H9 (cell line): ENCODE data around the gene TTLL1. TPM values are rescaled to one million over a fixed set of nuclear protein-coding genes. Genes with fewer than 3 reads are reported as not detected.

Source experiments
- DNase-seq: peaks from one replicate; pipeline ENCODE4 v3.0.0-alpha.2; 2017
- H2AFZ ChIP-seq: one replicate; pipeline ENCODE4 v1.6.1; 2013; ENCODE audit warnings: mild to moderate bottlenecking, low read length, control low read depth, moderate library complexity
- H2AK5ac ChIP-seq: 2 replicates; pipeline ENCODE4 v1.6.1; 2013; ENCODE audit warnings: low read length, control low read depth, mixed read lengths; ENCODE audit not compliant: insufficient read length
- H2BK120ac ChIP-seq: one replicate; pipeline ENCODE4 v1.6.1; 2013; ENCODE audit warnings: low read depth, mild to moderate bottlenecking, low read length, control low read depth, inconsistent platforms; ENCODE audit not compliant: poor library complexity, severe bottlenecking
- H2BK12ac ChIP-seq: 2 replicates; pipeline ENCODE4 v1.6.1; 2013; ENCODE audit warnings: low read length, control low read depth, mixed read lengths, low read depth; ENCODE audit not compliant: insufficient read length
- H2BK15ac ChIP-seq: 2 replicates; pipeline ENCODE4 v1.6.1; 2013; ENCODE audit warnings: low read depth, low read length, control low read depth
- H2BK20ac ChIP-seq: one replicate; pipeline ENCODE4 v1.6.1; 2013; ENCODE audit warnings: low read depth, mild to moderate bottlenecking, low read length, control low read depth, inconsistent platforms; ENCODE audit not compliant: poor library complexity, severe bottlenecking
- H2BK5ac ChIP-seq: 2 replicates; pipeline ENCODE4 v1.6.1; 2013; ENCODE audit warnings: low read length, control low read depth, mixed read lengths; ENCODE audit not compliant: insufficient read length
- H3K14ac ChIP-seq: 2 replicates; pipeline ENCODE4 v1.6.1; 2013; ENCODE audit warnings: low read length, control low read depth; ENCODE audit not compliant: insufficient read depth
- H3K18ac ChIP-seq: 2 replicates; pipeline ENCODE4 v1.6.1; 2013; ENCODE audit warnings: low read depth, mild to moderate bottlenecking, mixed read lengths, low read length, control low read depth; ENCODE audit not compliant: insufficient read length
- H3K23ac ChIP-seq: 2 replicates; pipeline ENCODE4 v1.6.1; 2013; ENCODE audit warnings: low read length, control low read depth, mixed read lengths, low read depth; ENCODE audit not compliant: insufficient read length
- H3K23me2 ChIP-seq: 2 replicates; pipeline ENCODE4 v1.6.1; 2013; ENCODE audit warnings: low read depth, mild to moderate bottlenecking, mixed read lengths, low read length, control low read depth; ENCODE audit not compliant: insufficient read length, poor library complexity, severe bottlenecking
- H3K27ac ChIP-seq: 2 replicates; pipeline ENCODE4 v1.5.1; 2013; ENCODE audit warnings: low read length, control low read depth, mixed read lengths, low read depth; ENCODE audit not compliant: insufficient read length
- H3K27me3 ChIP-seq: 2 replicates; pipeline ENCODE4 v1.6.1; 2013; ENCODE audit warnings: low read length, control low read depth, inconsistent platforms; ENCODE audit not compliant: insufficient read depth
- H3K4ac ChIP-seq: 2 replicates; pipeline ENCODE4 v1.6.1; 2013; ENCODE audit warnings: low read depth, mild to moderate bottlenecking, control low read depth, inconsistent platforms, low read length, moderate library complexity
- H3K4me1 ChIP-seq: 2 replicates; pipeline ENCODE4 v1.6.1; 2013; ENCODE audit warnings: low read length, control low read depth, inconsistent platforms; ENCODE audit not compliant: insufficient read depth
- H3K4me2 ChIP-seq: 2 replicates; pipeline ENCODE4 v1.6.1; 2013; ENCODE audit warnings: low read length, control low read depth, mixed read lengths; ENCODE audit not compliant: insufficient read length, insufficient read depth
- H3K56ac ChIP-seq: 2 replicates; pipeline ENCODE4 v1.6.1; 2013; ENCODE audit warnings: low read depth, mild to moderate bottlenecking, mixed read lengths, low read length, control low read depth; ENCODE audit not compliant: insufficient read length
- H3K79me1 ChIP-seq: 2 replicates; pipeline ENCODE4 v1.6.1; 2013; ENCODE audit warnings: low read depth, mild to moderate bottlenecking, moderate library complexity, low read length, control low read depth, inconsistent platforms; ENCODE audit not compliant: insufficient read depth, poor library complexity, severe bottlenecking
- H3K79me2 ChIP-seq: 2 replicates; pipeline ENCODE4 v1.6.1; 2013; ENCODE audit warnings: low read length, control low read depth, inconsistent platforms; ENCODE audit not compliant: insufficient read depth
- H3K9ac ChIP-seq: 2 replicates; pipeline ENCODE4 v1.6.1; 2013; ENCODE audit warnings: low read length, control low read depth, mixed read lengths; ENCODE audit not compliant: insufficient read length; ENCODE audit errors: extremely low read depth
- H3K9me3 ChIP-seq: one replicate; pipeline ENCODE4 v1.6.1; 2013; ENCODE audit warnings: low read depth, low read length, inconsistent platforms; ENCODE audit not compliant: control insufficient read depth
- H3T11ph ChIP-seq: one replicate; pipeline ENCODE4 v1.6.1; 2013; ENCODE audit warnings: mild to moderate bottlenecking, low read length, control low read depth, inconsistent platforms
- H4K20me1 ChIP-seq: one replicate; pipeline ENCODE4 v1.6.1; 2013; ENCODE audit not compliant: control insufficient read depth, insufficient read length, insufficient read depth
- H4K5ac ChIP-seq: 2 replicates; pipeline ENCODE4 v1.6.1; 2013; ENCODE audit warnings: low read depth, mild to moderate bottlenecking, mixed read lengths, low read length, control low read depth; ENCODE audit not compliant: insufficient read length
- H4K8ac ChIP-seq: replicated peaks from 2 replicates; pipeline ENCODE4 v1.6.1; 2013; ENCODE audit warnings: low read length, control low read depth, mixed read lengths, low read depth; ENCODE audit not compliant: insufficient read length
- H4K91ac ChIP-seq: 2 replicates; pipeline ENCODE4 v1.6.1; 2013; ENCODE audit warnings: low read depth, mild to moderate bottlenecking, moderate library complexity, mixed read lengths, low read length, control low read depth; ENCODE audit not compliant: insufficient read length
- H3K27ac Mint-ChIP-seq, 3 experiments: 2 replicates in 2 of 3; 3 replicates in 1 of 3; pipeline ENCODE4 v1.8.0; 2020 to 2021; ENCODE audit warnings: mixed read lengths in 3 of 3, mild to moderate bottlenecking in 1 of 3, moderate library complexity in 1 of 3
- H3K27me3 Mint-ChIP-seq: 2 replicates; pipeline ENCODE4 v1.8.0; 2021; ENCODE audit warnings: low read depth, mild to moderate bottlenecking, moderate library complexity, mixed read lengths
- H3K36me3 Mint-ChIP-seq, 3 experiments: 2 replicates in 2 of 3; 3 replicates in 1 of 3; pipeline ENCODE4 v1.8.0; 2020 to 2021; ENCODE audit warnings: low read depth in 3 of 3, mixed read lengths in 3 of 3; ENCODE audit not compliant: insufficient read depth in 1 of 3
- H3K4me1 Mint-ChIP-seq, 2 experiments: 2 replicates each; pipeline ENCODE4 v1.8.0; 2020; ENCODE audit warnings: mixed read lengths in 2 of 2
- H3K4me3 Mint-ChIP-seq, 2 experiments: 2 replicates in 1 of 2; 3 replicates in 1 of 2; pipeline ENCODE4 v1.8.0; 2020 to 2021; ENCODE audit warnings: mild to moderate bottlenecking in 2 of 2, mixed read lengths in 2 of 2, moderate library complexity in 1 of 2
- H3K9me3 Mint-ChIP-seq, 2 experiments: 2 replicates in 1 of 2; 3 replicates in 1 of 2; pipeline ENCODE4 v1.8.0; 2020; ENCODE audit warnings: mild to moderate bottlenecking in 2 of 2, mixed read lengths in 2 of 2, moderate library complexity in 1 of 2
- CTCF ChIP-seq: fragments of 200-600 bp; sonication (generic); conservative IDR thresholded peaks from 3 replicates; pipeline ENCODE4 v1.8.0; 2021; ENCODE audit warnings: antibody characterized with exemption, mild to moderate bottlenecking
- WGBS: extraction: QIAGEN DNeasy Blood & Tissue Kit; methylation state at CpG from one replicate; pipeline ENCODE4 v1.1.7; 2013; ENCODE audit warnings: missing lambda C conversion rate, low lambda C conversion rate, mixed read lengths; ENCODE audit not compliant: insufficient read length; ENCODE audit errors: extremely low coverage; 5-methylcytosine and 5-hydroxymethylcytosine counted together
- total RNA-seq: library from RNA; stranded (reverse); gene quantifications from 2 replicates; pipeline ENCODE4 v1.2.1, GENCODE V29; 2021

Gene TTLL1
- total RNA-seq, 1 experiment from 2014 or later: 4.1 TPM

- H4K5ac ChIP-seq: no peak overlapping the region
- H2AK5ac ChIP-seq: no peak overlapping the region
- H3K23ac ChIP-seq: no peak overlapping the region
- no peak overlapping the region for H3K4ac ChIP-seq
- no peak overlapping the region for H2BK20ac ChIP-seq
- WGBS: no CpG with 5 or more reads among the region's 5 CpGs
- no peak overlapping the region for H4K91ac ChIP-seq
- H3K4me3 Mint-ChIP-seq: no peak overlapping the region
- no peak overlapping the region for H4K8ac ChIP-seq
- H2BK15ac ChIP-seq: no peak overlapping the region
- H2AFZ ChIP-seq: no peak overlapping the region
- H3K9ac ChIP-seq: no peak overlapping the region
- H3K23me2 ChIP-seq: no peaks in the 10 kb centered on the region
- no peaks in the 10 kb centered on the region for H3K27me3 Mint-ChIP-seq
- no peaks in the 10 kb centered on the region for H3K27me3 ChIP-seq
- no peak overlapping the region for H3K14ac ChIP-seq
- no peak for DNase-seq
- no peak overlapping the region for H2BK5ac ChIP-seq
- no peak overlapping the region for H3K27ac ChIP-seq
- H3K27ac Mint-ChIP-seq: no peak overlapping the region
- H2BK120ac ChIP-seq: no peak overlapping the region
- peaks cover 21 to 79% (median 72%) of the 10 kb centered on the region in 3 experiments; a peak in 6 of 7 replicates for H3K36me3 Mint-ChIP-seq
- no peaks in the 10 kb centered on the region for H3K9me3 ChIP-seq
- no peaks in the 10 kb centered on the region for H3K4me1 ChIP-seq
- no peak overlapping the region for H3K56ac ChIP-seq
- no peaks in the 10 kb centered on the region for H4K20me1 ChIP-seq
- no peak overlapping the region for H3K4me2 ChIP-seq
- H3K9me3 Mint-ChIP-seq: no peaks in the 10 kb centered on the region
- no peaks in the 10 kb centered on the region for H3K4me1 Mint-ChIP-seq
- TF ChIP-seq CTCF: no peak
- no peaks in the 10 kb centered on the region for H3K79me2 ChIP-seq
- H2BK12ac ChIP-seq: no peak overlapping the region
- no peak overlapping the region for H3K18ac ChIP-seq
- no peak overlapping the region for H3T11ph ChIP-seq
- no peaks in the 10 kb centered on the region for H3K79me1 ChIP-seq
These were observed 46.4 kb upstream of the TTLL1 start for GRCh38 chr22:43135565-43135964.
